Measurements from ENCODE around the gene LDLRAP1.
A peak's percentile ranks its signal among the peaks of the same experiment; 100 is the strongest.

Gene LDLRAP1

DNA sequence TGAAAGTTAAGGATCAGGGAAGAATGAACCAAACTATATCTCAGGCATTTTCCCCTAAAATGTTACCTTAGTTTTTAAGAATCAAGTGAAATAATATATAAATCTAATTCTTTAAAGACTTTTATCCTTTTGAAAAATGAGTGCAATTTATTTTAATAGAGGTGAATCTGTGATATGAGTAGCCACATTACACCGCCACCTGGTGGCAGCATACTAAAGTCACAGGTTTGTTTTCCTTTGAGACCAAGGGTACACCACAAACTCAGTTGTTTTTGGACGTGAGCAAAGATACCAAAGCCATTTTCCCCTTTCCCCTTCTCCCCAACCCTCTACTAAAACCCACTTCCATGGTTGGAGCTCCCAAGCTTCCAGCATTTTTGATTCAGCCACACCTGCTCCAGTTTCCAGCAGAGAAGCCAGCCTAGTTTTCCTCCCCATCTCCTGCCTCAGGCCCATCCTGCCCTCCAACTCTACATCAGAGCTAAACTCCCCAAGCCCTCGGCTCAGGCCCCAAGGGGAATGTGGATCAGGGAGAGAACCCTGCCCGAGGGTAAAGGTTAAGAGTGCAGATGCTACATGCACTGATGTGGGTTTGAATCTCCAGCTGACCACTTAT is 22.9 kb upstream of the LDLRAP1 start:
- Histone ChIP-seq H3K4me1 (ENCODE audit: low read length) (peaks cover 17% of the 10 kb centered on the region), H3K36me3 (replicated peaks; ENCODE audit: low read depth, low read length) (no peaks in the 10 kb centered on the region), H3K27me3 (ENCODE audit: low read depth, low read length) (peaks cover 4% of the 10 kb centered on the region; the same call in 1 of the 2 replicates), H3K4me2 (ENCODE audit: low read length) (no peak overlapping the region), H4K20me1 (ENCODE audit: insufficient read depth, low read length) (no peaks in the 10 kb centered on the region), H3K4me3 (ENCODE audit: low read length) (no peak overlapping the region), H3K9me3 (ENCODE audit: insufficient read depth, low read length) (no peaks in the 10 kb centered on the region), H3K27ac (ENCODE audit: low read length) (no peak overlapping the region), H3K9ac (ENCODE audit: low read length) (no peak overlapping the region), H3K79me2 (ENCODE audit: low read length) (no peaks in the 10 kb centered on the region), H2AFZ (ENCODE audit: low read depth, low read length) (peak overlapping the region; percentile 34; the same call in 1 of the 2 replicates)
- TF ChIP-seq EZH2phosphoT487 (IDR thresholded peaks at IDR 0.05; ENCODE audit: low read depth): no peak
- peak; percentile 67 for TF ChIP-seq CTCF (IDR thresholded peaks at IDR 0.05; ENCODE audit: low read depth, low read length)

DNA sequence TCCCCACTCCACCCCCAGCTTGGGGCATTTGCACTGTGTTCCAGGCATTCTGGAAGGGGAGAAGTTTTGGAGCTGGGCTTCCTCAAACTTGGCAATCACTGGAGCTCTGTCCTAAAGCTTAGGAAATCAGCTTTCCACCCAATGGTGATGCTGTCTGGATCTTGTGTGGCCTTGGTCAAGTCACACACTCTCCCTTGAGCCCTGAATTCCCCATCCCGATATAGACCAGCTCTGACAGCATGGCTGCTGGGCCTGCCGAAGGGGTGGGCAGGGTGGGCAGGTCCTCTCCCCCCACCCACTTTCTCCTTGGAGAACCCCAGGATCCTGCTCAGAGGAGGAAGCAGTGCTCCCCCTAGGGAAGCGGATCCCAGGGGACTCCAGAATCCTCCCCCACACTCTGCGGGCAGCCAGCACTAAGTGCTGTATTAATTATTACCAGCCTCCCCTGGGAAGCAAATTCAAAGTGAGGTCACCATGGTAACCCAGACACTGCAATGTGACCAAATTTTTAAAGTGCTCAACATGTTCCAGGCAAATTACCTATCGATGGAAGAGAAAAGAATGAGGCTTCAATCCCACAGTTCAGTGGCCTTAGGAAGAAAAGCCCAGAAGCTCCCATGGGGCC is 21.3 kb upstream of the LDLRAP1 start:
- Histone ChIP-seq H3K79me2 (ENCODE audit: low read length) (no peaks in the 10 kb centered on the region), H3K27ac (ENCODE audit: low read length) (no peak overlapping the region), H3K36me3 (replicated peaks; ENCODE audit: low read depth, low read length) (no peaks in the 10 kb centered on the region), H2AFZ (ENCODE audit: low read depth, low read length) (no peak overlapping the region), H3K9me3 (ENCODE audit: insufficient read depth, low read length) (no peaks in the 10 kb centered on the region), H3K4me2 (ENCODE audit: low read length) (peak overlapping the region; percentile 33), H3K4me1 (ENCODE audit: low read length) (peaks cover 17% of the 10 kb centered on the region), H3K9ac (ENCODE audit: low read length) (no peak overlapping the region), H3K27me3 (ENCODE audit: low read depth, low read length) (peaks cover 4% of the 10 kb centered on the region; the same call in 1 of the 2 replicates), H4K20me1 (ENCODE audit: insufficient read depth, low read length) (no peaks in the 10 kb centered on the region), H3K4me3 (ENCODE audit: low read length) (no peak overlapping the region)
- TF ChIP-seq CTCF (IDR thresholded peaks at IDR 0.05; ENCODE audit: low read depth, low read length) (no peak), EZH2phosphoT487 (IDR thresholded peaks at IDR 0.05; ENCODE audit: low read depth) (no peak)

DNA sequence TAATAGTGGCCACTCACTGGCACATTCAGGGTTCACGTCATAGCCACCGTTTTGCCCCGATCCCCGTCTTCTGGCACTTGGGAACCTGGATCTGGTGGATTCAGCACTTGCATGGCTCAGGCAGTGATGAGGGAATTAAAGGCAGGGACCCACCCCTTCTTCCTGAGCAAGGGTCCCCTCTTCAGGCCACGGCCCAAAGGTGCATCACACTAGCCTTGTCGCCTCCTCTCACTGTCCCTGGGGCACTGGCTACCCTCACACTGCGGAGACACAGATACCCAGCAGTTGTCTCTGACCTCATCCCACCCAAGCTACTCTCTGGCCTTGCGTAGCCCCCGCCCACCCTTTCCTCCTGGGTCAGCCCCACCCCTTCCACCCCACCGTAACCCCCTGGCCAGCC is 19.9 kb upstream of the LDLRAP1 start:
- Histone ChIP-seq H3K9ac (ENCODE audit: low read length) (no peak overlapping the region), H3K9me3 (ENCODE audit: insufficient read depth, low read length) (no peaks in the 10 kb centered on the region), H2AFZ (ENCODE audit: low read depth, low read length) (no peak overlapping the region), H3K27me3 (ENCODE audit: low read depth, low read length) (peaks cover 4% of the 10 kb centered on the region; the same call in 1 of the 2 replicates), H4K20me1 (ENCODE audit: insufficient read depth, low read length) (no peaks in the 10 kb centered on the region), H3K36me3 (replicated peaks; ENCODE audit: low read depth, low read length) (no peaks in the 10 kb centered on the region), H3K27ac (ENCODE audit: low read length) (no peak overlapping the region), H3K4me3 (ENCODE audit: low read length) (no peak overlapping the region), H3K79me2 (ENCODE audit: low read length) (no peaks in the 10 kb centered on the region), H3K4me1 (ENCODE audit: low read length) (peaks cover 17% of the 10 kb centered on the region), H3K4me2 (ENCODE audit: low read length) (no peak overlapping the region)
- TF ChIP-seq CTCF (IDR thresholded peaks at IDR 0.05; ENCODE audit: low read depth, low read length) (no peak), EZH2phosphoT487 (IDR thresholded peaks at IDR 0.05; ENCODE audit: low read depth) (no peak)

GRCh38 chr1:25524568-25525360 is 18.6 kb upstream of the LDLRAP1 start:
- H3K4me1 ChIP-seq (ENCODE audit: low read length): peaks cover 17% of the 10 kb centered on the region
- H3K79me2 ChIP-seq (ENCODE audit: low read length): no peaks in the 10 kb centered on the region
- no peak overlapping the region for H2AFZ ChIP-seq (ENCODE audit: low read depth, low read length)
- no peak overlapping the region for H3K4me3 ChIP-seq (ENCODE audit: low read length)
- no peak overlapping the region for H3K4me2 ChIP-seq (ENCODE audit: low read length)
- no peaks in the 10 kb centered on the region for H3K36me3 ChIP-seq (replicated peaks; ENCODE audit: low read depth, low read length)
- no peaks in the 10 kb centered on the region for H4K20me1 ChIP-seq (ENCODE audit: insufficient read depth, low read length)
- H3K27ac ChIP-seq (ENCODE audit: low read length): no peak overlapping the region
- H3K9me3 ChIP-seq (ENCODE audit: insufficient read depth, low read length): no peaks in the 10 kb centered on the region
- H3K9ac ChIP-seq (ENCODE audit: low read length): no peak overlapping the region
- TF ChIP-seq EZH2phosphoT487 (IDR thresholded peaks at IDR 0.05; ENCODE audit: low read depth) (no peak), CTCF (IDR thresholded peaks at IDR 0.05; ENCODE audit: low read depth, low read length) (no peak)
- H3K27me3 ChIP-seq (ENCODE audit: low read depth, low read length): peaks cover 4% of the 10 kb centered on the region; the same call in 1 of the 2 replicates

Measured in OCI-LY3 (cell line).